Measurements from ENCODE around the gene EPHB1. TPM values are rescaled to one million over a fixed set of nuclear protein-coding genes. Genes with fewer than 3 reads are reported as not detected.

Gene EPHB1
- total RNA-seq, 1 donor from 2014 or later, result 1.8 TPM

DNA sequence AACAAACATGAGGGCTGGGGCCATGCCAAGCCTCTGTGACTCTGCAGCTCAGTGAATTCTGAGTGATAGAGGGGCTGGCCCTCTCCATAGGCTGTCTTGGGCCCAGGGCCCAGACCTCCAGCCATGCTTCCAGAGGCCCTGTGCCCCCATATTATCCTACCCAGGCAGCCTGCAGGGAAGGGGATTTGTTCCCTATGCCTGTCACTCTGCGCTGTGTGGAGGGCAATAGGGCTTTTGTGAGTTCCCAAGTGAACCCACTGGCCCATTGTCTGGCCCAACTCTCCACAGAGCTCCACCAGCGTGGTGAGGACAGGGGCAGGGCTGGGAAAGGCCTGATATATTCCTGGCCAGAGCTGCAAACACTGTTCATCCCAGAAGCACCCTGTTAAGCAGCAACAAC, 113.2 kb downstream of the EPHB1 start:
- no peaks in the 10 kb centered on the region for H3K9me3 Mint-ChIP-seq (ENCODE audit: low read depth)
- DNase-seq (ENCODE audit: low spot score, unreplicated experiment), result no peak
- no peaks in the 10 kb centered on the region for H3K36me3 Mint-ChIP-seq (ENCODE audit: insufficient read depth)
- peaks cover 9% of the 10 kb centered on the region for H3K27me3 Mint-ChIP-seq
- H3K4me3 Mint-ChIP-seq (ENCODE audit: low read depth), result no peak overlapping the region
- H3K4me1 Mint-ChIP-seq (ENCODE audit: low read depth), result no peaks in the 10 kb centered on the region
- TF ChIP-seq, protein P1, sequence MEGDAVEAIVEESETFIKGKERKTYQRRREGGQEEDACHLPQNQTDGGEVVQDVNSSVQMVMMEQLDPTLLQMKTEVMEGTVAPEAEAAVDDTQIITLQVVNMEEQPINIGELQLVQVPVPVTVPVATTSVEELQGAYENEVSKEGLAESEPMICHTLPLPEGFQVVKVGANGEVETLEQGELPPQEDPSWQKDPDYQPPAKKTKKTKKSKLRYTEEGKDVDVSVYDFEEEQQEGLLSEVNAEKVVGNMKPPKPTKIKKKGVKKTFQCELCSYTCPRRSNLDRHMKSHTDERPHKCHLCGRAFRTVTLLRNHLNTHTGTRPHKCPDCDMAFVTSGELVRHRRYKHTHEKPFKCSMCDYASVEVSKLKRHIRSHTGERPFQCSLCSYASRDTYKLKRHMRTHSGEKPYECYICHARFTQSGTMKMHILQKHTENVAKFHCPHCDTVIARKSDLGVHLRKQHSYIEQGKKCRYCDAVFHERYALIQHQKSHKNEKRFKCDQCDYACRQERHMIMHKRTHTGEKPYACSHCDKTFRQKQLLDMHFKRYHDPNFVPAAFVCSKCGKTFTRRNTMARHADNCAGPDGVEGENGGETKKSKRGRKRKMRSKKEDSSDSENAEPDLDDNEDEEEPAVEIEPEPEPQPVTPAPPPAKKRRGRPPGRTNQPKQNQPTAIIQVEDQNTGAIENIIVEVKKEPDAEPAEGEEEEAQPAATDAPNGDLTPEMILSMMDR (IDR thresholded peaks at IDR 0.05; ENCODE audit: unreplicated experiment), result no peak
- H3K27ac Mint-ChIP-seq, result no peak overlapping the region

DNA sequence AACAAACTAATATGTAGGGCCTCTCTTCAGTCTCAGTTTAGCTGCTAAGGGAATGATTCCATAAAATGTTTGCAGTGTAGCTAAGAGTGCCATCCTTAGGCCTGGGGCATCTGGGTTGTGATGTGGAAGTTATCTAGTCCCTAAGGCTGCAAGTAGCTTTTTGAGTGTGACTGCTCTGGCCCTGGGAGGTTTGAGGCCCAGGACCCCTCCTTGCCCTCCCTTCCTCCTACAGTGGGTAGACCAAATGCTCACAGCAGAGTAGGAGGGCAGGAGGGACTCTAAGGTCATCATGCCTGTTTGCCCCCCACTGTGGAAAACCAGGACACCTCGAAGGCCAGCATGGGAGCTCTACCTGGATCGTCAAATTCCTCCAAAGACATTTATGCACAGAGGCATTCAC, 115.0 kb downstream of the EPHB1 start:
- Mint-ChIP-seq H3K36me3 (ENCODE audit: insufficient read depth) (no peaks in the 10 kb centered on the region), H3K4me1 (ENCODE audit: low read depth) (no peaks in the 10 kb centered on the region), H3K27me3 (peaks cover 9% of the 10 kb centered on the region), H3K9me3 (ENCODE audit: low read depth) (no peaks in the 10 kb centered on the region), H3K4me3 (ENCODE audit: low read depth) (no peak overlapping the region), H3K27ac (no peak overlapping the region)
- TF ChIP-seq, protein P1 (IDR thresholded peaks at IDR 0.05; ENCODE audit: unreplicated experiment), result no peak
- no peak for DNase-seq (ENCODE audit: low spot score, unreplicated experiment)

DNA sequence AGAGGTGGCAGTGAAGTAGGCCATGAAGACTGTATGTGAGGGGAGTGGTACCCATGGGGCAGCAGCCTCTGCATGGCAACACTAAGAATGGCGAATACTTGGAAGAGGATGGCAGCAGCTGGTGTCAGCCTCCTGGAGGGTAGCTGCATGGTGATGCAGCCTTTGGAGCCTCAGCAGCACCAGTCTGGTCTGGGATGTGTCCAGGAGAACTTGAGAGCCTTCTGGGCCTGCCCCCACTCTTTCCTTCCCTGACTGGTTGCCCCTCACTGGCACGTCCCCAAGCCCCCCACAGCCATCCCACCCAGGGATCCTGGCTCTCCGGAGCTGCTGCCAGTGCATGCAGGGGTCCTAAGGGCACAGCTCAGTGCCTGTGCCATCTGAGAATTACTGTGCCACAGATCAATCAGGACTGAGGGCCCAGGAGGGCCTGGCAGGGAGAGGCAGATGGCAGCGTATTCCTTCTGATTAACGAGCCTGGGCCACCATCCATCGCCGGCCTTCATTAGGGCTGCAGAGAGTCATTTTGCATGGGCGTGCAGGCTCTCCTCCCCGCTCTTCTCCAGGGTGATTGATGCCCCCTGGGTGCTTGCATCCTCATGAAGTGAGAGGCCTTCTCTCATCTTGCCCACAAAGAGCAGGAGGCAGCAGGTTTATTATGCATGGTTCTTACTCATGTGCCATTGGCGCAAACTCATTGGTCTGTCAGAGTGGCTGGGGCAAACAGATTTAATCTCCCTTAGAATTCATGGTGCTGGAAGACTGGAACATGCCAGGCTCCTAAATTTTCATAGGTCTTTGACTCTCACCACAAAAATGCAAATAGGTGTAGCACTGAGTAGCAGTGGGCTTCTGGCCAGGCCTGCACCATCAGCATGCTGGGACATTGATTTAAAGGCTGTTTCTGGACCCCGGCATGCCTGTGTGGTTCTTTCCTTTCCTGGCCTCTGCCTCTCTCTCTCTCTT, 116.8 kb downstream of the EPHB1 start:
- no peak overlapping the region for H3K4me3 Mint-ChIP-seq (ENCODE audit: low read depth)
- TF ChIP-seq, protein P1 (IDR thresholded peaks at IDR 0.05; ENCODE audit: unreplicated experiment), result no peak
- DNase-seq (ENCODE audit: low spot score, unreplicated experiment), result no peak
- no peaks in the 10 kb centered on the region for H3K4me1 Mint-ChIP-seq (ENCODE audit: low read depth)
- peaks cover 2% of the 10 kb centered on the region for H3K27me3 Mint-ChIP-seq
- H3K27ac Mint-ChIP-seq, result no peak overlapping the region
- H3K36me3 Mint-ChIP-seq (ENCODE audit: insufficient read depth), result no peaks in the 10 kb centered on the region
- H3K9me3 Mint-ChIP-seq (ENCODE audit: low read depth), result peaks cover 4% of the 10 kb centered on the region

DNA sequence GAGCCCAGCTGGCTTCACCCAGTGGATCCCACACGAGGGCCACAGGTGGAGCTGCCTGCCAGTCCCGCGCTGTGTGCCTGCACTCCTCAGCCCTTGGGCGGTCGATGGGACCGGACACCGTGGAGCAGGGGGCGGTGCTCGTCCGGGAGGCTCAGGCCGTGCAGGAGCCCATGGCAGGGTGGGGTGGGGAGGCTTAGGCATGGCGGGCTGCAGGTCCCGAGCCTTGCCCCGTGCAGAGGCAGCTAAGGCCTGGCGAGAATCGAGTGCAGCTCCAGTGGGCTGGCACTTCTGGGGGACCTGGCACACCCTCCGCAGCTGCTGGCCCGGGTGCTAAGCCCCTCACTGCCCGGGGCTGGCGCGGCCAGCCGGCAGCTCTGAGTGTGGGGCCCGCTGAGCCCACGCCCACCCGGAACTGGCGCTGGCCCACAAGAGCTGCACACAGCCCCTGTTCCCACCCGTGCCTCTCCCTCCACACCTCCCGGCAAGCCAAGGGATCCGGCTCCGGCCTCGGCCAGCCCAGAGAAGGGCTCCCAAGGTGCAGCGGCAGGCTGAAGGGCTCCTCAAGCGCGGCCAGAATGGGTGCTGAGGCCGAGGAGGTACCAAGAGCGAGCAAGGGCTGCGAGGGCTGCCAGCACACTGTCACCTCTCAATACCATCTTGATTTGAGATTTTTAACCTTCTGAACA, 121.4 kb downstream of the EPHB1 start:
- no peak overlapping the region for H3K27ac Mint-ChIP-seq
- no peak overlapping the region for H3K4me3 Mint-ChIP-seq (ENCODE audit: low read depth)
- H3K36me3 Mint-ChIP-seq (ENCODE audit: insufficient read depth), result no peaks in the 10 kb centered on the region
- no peak for DNase-seq (ENCODE audit: low spot score, unreplicated experiment)
- TF ChIP-seq, protein P1 (IDR thresholded peaks at IDR 0.05; ENCODE audit: unreplicated experiment), result no peak
- H3K4me1 Mint-ChIP-seq (ENCODE audit: low read depth), result no peaks in the 10 kb centered on the region
- H3K27me3 Mint-ChIP-seq, result peaks cover 14% of the 10 kb centered on the region
- peaks cover 4% of the 10 kb centered on the region for H3K9me3 Mint-ChIP-seq (ENCODE audit: low read depth)

DNA sequence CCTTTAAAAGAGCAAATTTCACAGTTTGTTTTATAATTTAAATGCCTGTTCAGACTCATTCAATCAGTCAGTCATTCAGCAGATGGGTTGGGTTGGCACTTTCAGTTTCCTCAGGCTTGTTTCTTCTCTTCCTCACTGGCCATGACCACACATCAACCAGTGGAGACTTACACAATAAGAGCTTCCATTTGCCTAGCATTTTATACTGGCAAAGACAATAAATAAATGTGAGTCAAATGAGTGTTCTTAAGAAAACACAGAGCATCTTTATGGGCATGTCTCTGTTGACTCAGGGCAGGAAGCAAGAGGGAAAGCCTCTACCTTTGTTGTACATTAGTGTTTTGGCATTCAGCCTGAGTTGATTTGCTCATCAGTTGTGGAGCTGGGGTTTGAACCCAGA, 122.6 kb downstream of the EPHB1 start:
- H3K4me3 Mint-ChIP-seq (ENCODE audit: low read depth), result no peak overlapping the region
- H3K27me3 Mint-ChIP-seq, result peaks cover 14% of the 10 kb centered on the region
- TF ChIP-seq, protein P1 (IDR thresholded peaks at IDR 0.05; ENCODE audit: unreplicated experiment), result no peak
- no peaks in the 10 kb centered on the region for H3K36me3 Mint-ChIP-seq (ENCODE audit: insufficient read depth)
- H3K4me1 Mint-ChIP-seq (ENCODE audit: low read depth), result no peaks in the 10 kb centered on the region
- no peak overlapping the region for H3K27ac Mint-ChIP-seq
- DNase-seq (ENCODE audit: low spot score, unreplicated experiment), result no peak
- peaks cover 4% of the 10 kb centered on the region for H3K9me3 Mint-ChIP-seq (ENCODE audit: low read depth)
